GM18526 (cell line): ENCODE data around the gene PRRT2.

ENCODE experiments used
- POLR2A ChIP-seq: IDR thresholded peaks from 3 replicates; pipeline ENCODE4 v1.6.1; 2011; ENCODE audit not compliant: insufficient read length; ENCODE audit errors: extremely low read depth

PRRT2 gene

DNA sequence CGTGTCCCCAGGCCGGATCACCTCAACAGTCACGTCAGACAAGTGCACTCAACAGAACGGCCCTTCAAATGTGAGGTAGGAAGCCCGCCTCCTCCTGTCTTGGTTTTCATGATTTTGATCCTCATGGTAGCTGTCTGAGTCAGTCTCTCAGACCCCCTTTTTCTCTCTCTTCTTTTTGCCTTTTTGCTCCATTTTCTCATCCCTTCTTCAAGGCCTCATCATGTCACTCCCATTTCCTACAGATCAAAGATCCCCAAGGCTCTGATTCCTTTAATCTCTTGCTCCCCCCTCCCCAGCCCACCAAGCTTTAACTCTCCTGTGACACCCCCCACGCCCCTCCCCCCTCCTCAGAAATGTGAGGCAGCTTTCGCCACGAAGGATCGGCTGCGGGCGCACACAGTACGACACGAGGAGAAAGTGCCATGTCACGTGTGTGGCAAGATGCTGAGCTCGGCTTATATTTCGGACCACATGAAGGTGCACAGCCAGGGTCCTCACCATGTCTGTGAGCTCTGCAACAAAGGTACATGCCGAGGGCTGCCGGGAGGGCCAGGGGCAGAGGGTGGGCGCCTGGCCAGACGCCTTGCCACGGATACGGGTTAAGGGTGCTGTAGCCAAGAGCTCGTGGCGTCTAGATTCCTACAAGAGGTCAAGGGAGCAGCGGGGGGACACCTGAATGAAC lies 3.6 kb upstream of the PRRT2 start:
- no peak for TF ChIP-seq POLR2A

- TF ChIP-seq POLR2A: peak; percentile 20
Observed at GRCh38 chr16:29809031-29809747, 2.8 kb upstream of the PRRT2 start.

DNA sequence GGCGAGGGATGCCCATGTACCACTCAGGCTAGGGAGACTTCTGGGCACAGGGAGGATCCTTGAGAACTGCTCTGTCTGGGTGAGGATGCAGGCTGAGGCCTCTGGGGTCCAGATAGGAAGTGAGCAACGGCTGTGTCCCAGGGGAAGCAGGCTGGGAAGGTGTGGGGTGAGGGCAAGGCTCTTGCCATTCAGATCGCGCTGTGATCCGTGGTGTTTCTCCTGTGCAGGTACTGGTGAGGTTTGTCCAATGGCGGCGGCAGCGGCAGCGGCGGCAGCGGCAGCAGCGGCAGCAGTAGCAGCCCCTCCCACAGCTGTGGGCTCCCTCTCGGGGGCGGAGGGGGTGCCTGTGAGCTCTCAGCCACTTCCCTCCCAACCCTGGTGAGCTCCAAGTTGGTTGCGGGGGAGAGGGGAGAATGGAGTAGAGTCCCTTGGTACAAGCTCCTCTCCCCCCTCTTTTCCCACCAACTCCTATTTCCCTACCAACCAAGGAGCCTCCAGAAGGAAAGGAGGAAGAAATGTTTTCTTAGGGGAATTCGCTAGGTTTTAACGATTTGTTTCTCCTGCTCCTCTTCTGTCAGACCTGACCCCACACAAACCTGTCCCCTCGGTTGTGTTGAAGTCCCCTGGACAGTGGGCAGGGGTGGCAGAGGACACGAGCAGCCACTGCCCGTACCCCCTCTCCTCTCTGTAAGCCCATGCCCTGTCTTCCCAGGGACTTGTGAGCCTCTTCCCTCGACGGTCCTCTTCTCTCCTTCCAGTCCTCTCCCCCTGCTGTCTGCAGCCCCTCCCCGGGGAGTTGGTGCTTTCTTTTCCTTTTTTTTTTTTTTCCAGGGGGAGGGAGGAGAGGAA lies 1.9 kb upstream of the PRRT2 start:
- TF ChIP-seq POLR2A: no peak

- no peak for TF ChIP-seq POLR2A
Observed at GRCh38 chr16:29810699-29811169, 1.3 kb upstream of the PRRT2 start.

GRCh38 chr16:29811170-29811895 lies 660 bp upstream of the PRRT2 start:
- TF ChIP-seq POLR2A: peak; percentile 18

GRCh38 chr16:29812754-29813643 lies 1.0 kb downstream of the PRRT2 start:
- no peak for TF ChIP-seq POLR2A

DNA sequence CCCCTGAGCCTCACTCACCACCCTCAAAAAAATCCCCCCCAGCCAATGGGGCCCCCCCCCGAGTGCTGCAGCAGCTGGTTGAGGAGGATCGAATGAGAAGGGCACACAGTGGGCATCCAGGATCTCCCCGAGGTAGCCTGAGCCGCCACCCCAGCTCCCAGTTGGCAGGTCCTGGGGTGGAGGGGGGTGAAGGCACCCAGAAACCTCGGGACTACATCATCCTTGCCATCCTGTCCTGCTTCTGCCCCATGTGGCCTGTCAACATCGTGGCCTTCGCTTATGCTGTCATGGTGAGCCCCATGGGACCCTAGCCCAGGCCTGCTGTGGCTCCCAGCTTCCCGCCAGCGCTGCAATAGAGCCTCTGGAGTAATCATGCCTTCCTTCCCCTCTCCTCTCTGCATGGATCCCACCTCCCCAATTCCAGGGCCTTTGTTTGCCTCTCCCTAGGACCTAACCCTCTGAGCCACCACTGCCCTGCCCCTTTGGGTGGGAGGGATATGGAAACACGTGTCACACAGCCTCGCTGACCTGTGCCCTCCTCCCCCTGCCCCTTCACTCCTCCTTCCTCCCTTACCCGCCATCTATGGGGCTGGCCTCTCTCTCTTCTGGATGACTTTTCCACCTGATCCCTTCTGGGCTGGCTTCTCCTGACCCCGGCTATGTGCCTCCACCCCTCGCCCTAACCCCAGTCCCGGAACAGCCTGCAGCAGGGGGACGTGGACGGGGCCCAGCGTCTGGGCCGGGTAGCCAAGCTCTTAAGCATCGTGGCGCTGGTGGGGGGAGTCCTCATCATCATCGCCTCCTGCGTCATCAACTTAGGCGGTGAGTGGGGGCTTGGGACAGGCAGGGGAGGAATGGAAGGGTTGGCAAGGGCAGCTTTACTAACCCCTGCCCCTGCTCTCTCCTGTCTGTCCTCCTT lies 1.9 kb downstream of the PRRT2 start:
- no peak for TF ChIP-seq POLR2A

GRCh38 chr16:29814592-29814991 lies 2.6 kb downstream of the PRRT2 start:
- TF ChIP-seq POLR2A: no peak

DNA sequence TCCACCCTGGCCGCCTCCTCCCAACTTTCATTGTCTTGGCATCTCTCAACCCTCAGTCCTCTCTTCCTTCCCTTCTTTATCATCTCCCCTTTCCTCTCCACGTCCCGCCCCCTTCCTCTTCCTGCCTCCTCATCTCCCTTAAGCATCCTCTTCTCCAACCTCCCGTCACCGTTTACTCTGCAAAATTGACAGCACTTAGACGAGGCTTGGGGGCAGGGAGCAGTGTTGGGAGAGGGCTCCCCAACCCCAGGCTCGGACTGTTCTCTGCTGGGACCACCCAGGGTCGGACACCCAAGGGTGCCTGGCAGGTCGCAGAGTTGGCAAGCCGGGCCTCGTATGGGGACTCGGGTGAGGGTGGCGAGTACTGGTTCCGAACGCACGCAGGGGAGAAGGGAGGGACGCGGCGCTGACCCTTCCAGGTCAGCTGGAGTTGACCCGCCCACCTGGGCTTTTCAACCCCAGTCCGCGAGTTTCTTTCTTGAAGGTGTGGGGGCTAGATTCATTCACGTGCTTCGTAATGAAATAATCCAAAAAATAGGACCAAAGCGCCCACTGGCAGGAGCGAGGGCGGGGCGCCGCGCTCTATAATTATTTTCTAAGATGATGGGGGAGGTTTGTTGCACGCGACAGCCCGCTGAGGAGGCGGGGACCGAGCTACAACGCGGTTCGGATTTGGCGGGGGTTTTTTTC lies 3.2 kb downstream of the PRRT2 start:
- TF ChIP-seq POLR2A: no peak

- TF ChIP-seq POLR2A: peak; percentile 91
Observed at GRCh38 chr16:29815793-29816693, 4.0 kb downstream of the PRRT2 start, which contains the start of gene PAGR1. PAGR1 (plus strand) TSS chr16:29816152; CDS start chr16:29816526, 374 bp downstream.

DNA sequence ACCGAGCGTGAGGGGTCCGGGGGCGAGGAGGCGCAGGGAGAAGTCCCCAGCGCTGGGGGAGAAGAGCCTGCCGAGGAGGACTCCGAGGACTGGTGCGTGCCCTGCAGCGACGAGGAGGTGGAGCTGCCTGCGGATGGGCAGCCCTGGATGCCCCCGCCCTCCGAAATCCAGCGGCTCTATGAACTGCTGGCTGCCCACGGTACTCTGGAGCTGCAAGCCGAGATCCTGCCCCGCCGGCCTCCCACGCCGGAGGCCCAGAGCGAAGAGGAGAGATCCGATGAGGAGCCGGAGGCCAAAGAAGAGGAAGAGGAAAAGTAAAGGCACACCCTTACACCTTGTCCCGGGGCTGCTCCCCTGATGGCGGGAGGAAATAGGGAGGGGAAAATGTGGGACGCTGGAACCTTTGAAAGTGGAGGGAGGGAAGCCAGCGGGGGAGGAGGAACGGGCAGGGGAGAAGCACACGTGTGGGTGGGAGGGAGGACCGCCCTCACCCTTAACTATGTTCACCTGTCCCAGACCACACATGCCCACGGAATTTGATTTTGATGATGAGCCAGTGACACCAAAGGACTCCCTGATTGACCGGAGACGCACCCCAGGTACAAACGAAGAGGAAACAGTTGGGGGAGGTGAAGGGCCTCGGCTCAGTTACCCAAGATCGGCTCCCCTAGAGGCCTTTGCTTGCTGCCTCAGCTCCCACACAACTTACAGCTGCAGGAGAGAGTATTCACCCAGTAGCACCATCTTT lies 4.9 kb downstream of the PRRT2 start:
- no peak for TF ChIP-seq POLR2A
